Smooth muscle cell (in vitro differentiated cells): Measurements from ENCODE around the gene SDK1. TPM values are rescaled to one million over a fixed set of nuclear protein-coding genes. Genes with fewer than 3 reads are reported as not detected.

Source experiments
- DNase-seq: peaks from one replicate; lab custom pipeline; 2025; ENCODE audit not compliant: unreplicated experiment; lab: John Stamatoyannopoulos, UW
- H2AFZ ChIP-seq: fragments of 200-600 bp; sonication (generic); 2 replicates; pipeline ENCODE4 v1.6.0; 2016; ENCODE audit warnings: antibody characterized with exemption, low read depth, mild to moderate bottlenecking
- H3F3A ChIP-seq: fragments of 200-600 bp; sonication (generic); 2 replicates; pipeline ENCODE4 v1.6.0; 2017; ENCODE audit warnings: antibody characterized with exemption, low read depth
- H3K27ac ChIP-seq: fragments of 200-600 bp; sonication (generic); 2 replicates; pipeline ENCODE4 v1.5.1; 2016; ENCODE audit warnings: low read depth, mild to moderate bottlenecking
- H3K27me3 ChIP-seq: fragments of 200-600 bp; sonication (generic); 2 replicates; pipeline ENCODE4 v1.6.1; 2016; ENCODE audit warnings: low read depth, mild to moderate bottlenecking
- H3K36me3 ChIP-seq: fragments of 200-600 bp; sonication (generic); 2 replicates; pipeline ENCODE4 v1.5.1; 2016; ENCODE audit warnings: low read depth
- H3K4me1 ChIP-seq: fragments of 200-600 bp; sonication (generic); 2 replicates; pipeline ENCODE4 v1.5.1; 2016; ENCODE audit warnings: low read depth
- H3K4me2 ChIP-seq: fragments of 200-600 bp; sonication (generic); 2 replicates; pipeline ENCODE4 v1.6.0; 2016; ENCODE audit warnings: mild to moderate bottlenecking
- H3K4me3 ChIP-seq: fragments of 200-600 bp; sonication (generic); 2 replicates; pipeline ENCODE4 v1.5.1; 2016; ENCODE audit warnings: mild to moderate bottlenecking
- H3K79me2 ChIP-seq: fragments of 200-600 bp; sonication (generic); 2 replicates; pipeline ENCODE4 v1.6.0; 2016; ENCODE audit warnings: low read depth, mild to moderate bottlenecking
- H3K9ac ChIP-seq: fragments of 200-600 bp; sonication (generic); 2 replicates; pipeline ENCODE4 v1.6.0; 2016; ENCODE audit warnings: low read depth
- H3K9me3 ChIP-seq: fragments of 200-600 bp; sonication (generic); replicated peaks from 2 replicates; pipeline ENCODE4 v1.5.1; 2016; ENCODE audit warnings: low read depth
- H4K20me1 ChIP-seq: fragments of 200-600 bp; sonication (generic); 2 replicates; pipeline ENCODE4 v1.6.0; 2016; ENCODE audit warnings: low read depth
- CTCF ChIP-seq: fragments of 200-600 bp; sonication (generic); IDR thresholded peaks from 2 replicates; pipeline ENCODE4 v1.5.1; 2017; ENCODE audit warnings: borderline replicate concordance, mild to moderate bottlenecking, antibody characterized with exemption; ENCODE audit not compliant: insufficient read depth, poor library complexity, severe bottlenecking
- WGBS: methylation state at CpG from one replicate; pipeline ENCODE4 v1.1.7; 2016; ENCODE audit warnings: low lambda C conversion rate; 5-methylcytosine and 5-hydroxymethylcytosine counted together
- polyA plus RNA-seq: library from polyadenylated mRNA; unstranded; fragments of >200 nt; fragmentation: Nextera tagmentation; extraction: Ambion mirVana; gene quantifications from 2 replicates; pipeline ENCODE4 v1.2.1, GENCODE V29; 2016
- total RNA-seq: library from RNA; depleted of rRNA; stranded (reverse); fragments of >200 nt; gene quantifications from 2 replicates; pipeline ENCODE4 v1.2.3, GENCODE V29; 2014

The SDK1 gene
- total and polyA plus RNA-seq, 2 experiments from 2014 or later: 1.1 to 2.5 TPM

DNA sequence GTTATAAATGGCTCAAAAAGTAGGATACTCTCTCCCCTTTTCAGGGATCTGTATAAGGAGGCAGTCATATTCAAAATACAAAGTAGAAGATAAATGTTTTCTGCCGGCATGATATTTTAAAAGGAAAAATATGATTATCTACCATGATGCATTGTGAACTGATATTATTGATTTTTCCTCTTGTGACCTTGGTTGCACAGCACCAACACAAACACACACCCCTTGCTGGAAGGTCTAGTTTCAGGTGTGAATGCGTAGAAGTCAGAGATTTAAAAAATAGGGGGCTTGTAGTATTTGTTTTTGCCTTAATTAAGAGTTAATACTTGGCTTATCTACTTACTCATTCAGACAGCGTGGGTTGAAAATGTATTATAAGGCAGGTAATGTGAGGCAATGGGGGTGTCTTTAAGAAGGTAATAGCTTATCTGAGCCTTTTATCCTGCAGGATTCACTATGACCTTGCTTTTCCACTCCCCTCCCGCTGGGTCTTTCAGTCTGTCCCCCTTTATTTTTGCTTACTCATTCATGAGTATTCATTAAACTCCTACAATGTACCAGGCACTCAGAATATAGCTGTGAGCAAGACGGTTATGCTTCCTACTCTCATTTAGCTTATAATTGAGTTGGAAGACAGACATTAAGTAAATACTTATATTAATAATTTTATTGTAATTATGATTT lies 390.6 kb downstream of the SDK1 start:
- Histone ChIP-seq H3K27me3 (no peaks in the 10 kb centered on the region), H4K20me1 (no peaks in the 10 kb centered on the region), H3K4me3 (no peak overlapping the region), H2AFZ (no peak overlapping the region), H3F3A (no peaks in the 10 kb centered on the region), H3K4me2 (no peak overlapping the region), H3K4me1 (no peaks in the 10 kb centered on the region), H3K9me3 (no peaks in the 10 kb centered on the region), H3K9ac (no peak overlapping the region), H3K79me2 (no peaks in the 10 kb centered on the region), H3K36me3 (no peaks in the 10 kb centered on the region), H3K27ac (no peak overlapping the region)
- DNase-seq: no peak
- 88% methylated on average over 5 of the region's 5 CpGs for WGBS
- no peak for TF ChIP-seq CTCF

GRCh38 chr7:3695602-3696001 lies 394.6 kb downstream of the SDK1 start:
- H3K27ac ChIP-seq: no peak overlapping the region
- H3K27me3 ChIP-seq: no peaks in the 10 kb centered on the region
- TF ChIP-seq CTCF: no peak
- H3K4me1 ChIP-seq: no peaks in the 10 kb centered on the region
- no peak for DNase-seq
- H3K36me3 ChIP-seq: no peaks in the 10 kb centered on the region
- H3K9ac ChIP-seq: no peak overlapping the region
- H4K20me1 ChIP-seq: no peaks in the 10 kb centered on the region
- H3F3A ChIP-seq: no peaks in the 10 kb centered on the region
- no peaks in the 10 kb centered on the region for H3K9me3 ChIP-seq
- no peak overlapping the region for H3K4me3 ChIP-seq
- no peak overlapping the region for H3K4me2 ChIP-seq
- H3K79me2 ChIP-seq: no peaks in the 10 kb centered on the region
- 91% methylated on average over 6 of the region's 6 CpGs for WGBS
- no peak overlapping the region for H2AFZ ChIP-seq

DNA sequence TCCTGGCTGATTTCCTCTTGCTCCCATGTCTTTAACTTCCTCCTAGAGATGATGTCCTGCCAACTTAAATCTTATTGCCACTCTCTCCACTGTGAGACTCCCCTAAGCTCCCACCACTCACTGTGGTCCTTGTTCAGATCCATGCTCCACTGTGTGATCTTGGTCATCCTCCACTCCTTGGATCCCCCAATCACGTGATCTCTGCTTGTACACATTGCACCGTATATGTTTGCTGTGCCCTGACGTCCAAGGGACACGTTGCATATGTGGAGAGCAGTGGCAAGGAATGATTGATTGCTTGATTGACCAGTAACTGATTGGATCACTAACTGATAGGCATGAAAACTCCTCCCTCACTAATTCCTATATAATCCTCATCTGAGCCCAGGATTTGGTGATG lies 395.1 kb downstream of the SDK1 start:
- DNase-seq: no peak
- Histone ChIP-seq H4K20me1 (no peaks in the 10 kb centered on the region), H3K4me2 (no peak overlapping the region), H3K79me2 (no peaks in the 10 kb centered on the region), H3K27me3 (no peaks in the 10 kb centered on the region), H3K9ac (no peak overlapping the region), H3K4me3 (no peak overlapping the region), H2AFZ (no peak overlapping the region), H3K36me3 (no peaks in the 10 kb centered on the region), H3K27ac (no peak overlapping the region), H3K4me1 (no peaks in the 10 kb centered on the region), H3K9me3 (no peaks in the 10 kb centered on the region), H3F3A (no peaks in the 10 kb centered on the region)
- TF ChIP-seq CTCF: no peak
- 77% methylated on average over 4 of the region's 4 CpGs for WGBS

- TF ChIP-seq CTCF: no peak
- Histone ChIP-seq H3K36me3 (no peaks in the 10 kb centered on the region), H3K79me2 (no peaks in the 10 kb centered on the region), H3K4me3 (no peak overlapping the region), H3K27me3 (no peaks in the 10 kb centered on the region), H3K4me2 (no peak overlapping the region), H3K9me3 (no peaks in the 10 kb centered on the region), H3K9ac (no peak overlapping the region), H3K4me1 (no peaks in the 10 kb centered on the region), H3K27ac (no peak overlapping the region), H2AFZ (no peak overlapping the region), H4K20me1 (no peaks in the 10 kb centered on the region), H3F3A (no peaks in the 10 kb centered on the region)
- DNase-seq: no peak
- 95% methylated on average over 2 of the region's 2 CpGs for WGBS
Measured at GRCh38 chr7:3697472-3697871, 396.4 kb downstream of the SDK1 start.
